Astrocyte (in vitro differentiated cells and primary cell): ENCODE data around the gene PIWIL1. TPM values are rescaled to one million over a fixed set of nuclear protein-coding genes. Genes with fewer than 3 reads are reported as not detected.

ENCODE experiments used
- DNase-seq: peaks from one replicate; pipeline ENCODE4 v3.0.0-alpha.2; 2010; ENCODE audit warnings: low read depth
- FAIRE-seq: peaks from 2 replicates; lab custom pipeline; 2011; peaks lifted over from hg19 to GRCh38; lab: Jason Lieb, UNC
- H2AFZ ChIP-seq: 2 replicates; pipeline ENCODE4 v1.6.0; 2012; ENCODE audit warnings: low read depth, low read length, inconsistent platforms
- H3K27ac ChIP-seq: 2 replicates; pipeline ENCODE4 v1.5.1; 2011; ENCODE audit warnings: low read depth, low read length, inconsistent platforms
- H3K27me3 ChIP-seq: 2 replicates; pipeline ENCODE4 v1.6.0; 2011; ENCODE audit warnings: low read length, inconsistent platforms; ENCODE audit not compliant: insufficient read depth
- H3K36me3 ChIP-seq: 2 replicates; pipeline ENCODE4 v1.5.1; 2011; ENCODE audit warnings: low read length, inconsistent platforms; ENCODE audit not compliant: insufficient read depth
- H3K4me1 ChIP-seq: 2 replicates; pipeline ENCODE4 v1.5.1; 2011; ENCODE audit warnings: low read length, inconsistent platforms; ENCODE audit not compliant: insufficient read depth
- H3K4me2 ChIP-seq: 2 replicates; pipeline ENCODE4 v1.6.0; 2012; ENCODE audit warnings: low read length, inconsistent platforms
- H3K4me3 ChIP-seq: 2 replicates; pipeline ENCODE4 v1.5.1; 2011; ENCODE audit warnings: low read depth, mild to moderate bottlenecking, low read length, inconsistent platforms; ENCODE audit not compliant: insufficient read depth
- H3K79me2 ChIP-seq: 2 replicates; pipeline ENCODE4 v1.6.0; 2012; ENCODE audit warnings: mild to moderate bottlenecking, low read length, inconsistent platforms; ENCODE audit not compliant: insufficient read depth
- H3K9ac ChIP-seq: 2 replicates; pipeline ENCODE4 v1.6.0; 2012; ENCODE audit warnings: mild to moderate bottlenecking, low read length, inconsistent platforms
- H3K9me3 ChIP-seq: 2 replicates; pipeline ENCODE4 v1.5.1; 2012; ENCODE audit warnings: low read depth, mild to moderate bottlenecking, low read length, inconsistent platforms; ENCODE audit not compliant: insufficient read depth
- H4K20me1 ChIP-seq: 2 replicates; pipeline ENCODE4 v1.6.0; 2012; ENCODE audit warnings: low read length, inconsistent platforms; ENCODE audit not compliant: insufficient read depth
- H3K27ac Mint-ChIP-seq: one replicate; pipeline ENCODE4 v1.8.0; 2021; ENCODE audit warnings: mild to moderate bottlenecking, mixed read lengths; ENCODE audit not compliant: unreplicated experiment
- H3K27me3 Mint-ChIP-seq: one replicate; pipeline ENCODE4 v1.8.0; 2021; ENCODE audit warnings: low read depth, mixed read lengths; ENCODE audit not compliant: unreplicated experiment
- H3K36me3 Mint-ChIP-seq: one replicate; pipeline ENCODE4 v1.8.0; 2021; ENCODE audit warnings: low read depth, mixed read lengths; ENCODE audit not compliant: unreplicated experiment
- H3K4me1 Mint-ChIP-seq: one replicate; pipeline ENCODE4 v1.8.0; 2021; ENCODE audit warnings: low read depth, mixed read lengths; ENCODE audit not compliant: unreplicated experiment
- H3K4me3 Mint-ChIP-seq: one replicate; pipeline ENCODE4 v1.8.0; 2021; ENCODE audit warnings: mild to moderate bottlenecking, moderate library complexity, mixed read lengths; ENCODE audit not compliant: unreplicated experiment
- H3K9me3 Mint-ChIP-seq: one replicate; pipeline ENCODE4 v1.8.0; 2021; ENCODE audit warnings: mild to moderate bottlenecking, mixed read lengths; ENCODE audit not compliant: unreplicated experiment
- EZH2 ChIP-seq: IDR thresholded peaks from 2 replicates; pipeline ENCODE4 v1.6.1; 2012; ENCODE audit warnings: mild to moderate bottlenecking, low read length, inconsistent platforms; ENCODE audit not compliant: insufficient read depth
- total RNA-seq: library from RNA; stranded (reverse); gene quantifications from 2 replicates; pipeline ENCODE4 v1.2.1, GENCODE V29; 2021
- TF ChIP-seq, protein P1 (sequence below): IDR thresholded peaks from 2 replicates; pipeline ENCODE4 v1.5.1; 2011; ENCODE audit warnings: low read depth, mild to moderate bottlenecking, inconsistent platforms, low read length, moderate library complexity; ENCODE audit not compliant: insufficient read depth

PIWIL1 gene
- total RNA-seq, 1 donor from 2014 or later: not detected

DNA sequence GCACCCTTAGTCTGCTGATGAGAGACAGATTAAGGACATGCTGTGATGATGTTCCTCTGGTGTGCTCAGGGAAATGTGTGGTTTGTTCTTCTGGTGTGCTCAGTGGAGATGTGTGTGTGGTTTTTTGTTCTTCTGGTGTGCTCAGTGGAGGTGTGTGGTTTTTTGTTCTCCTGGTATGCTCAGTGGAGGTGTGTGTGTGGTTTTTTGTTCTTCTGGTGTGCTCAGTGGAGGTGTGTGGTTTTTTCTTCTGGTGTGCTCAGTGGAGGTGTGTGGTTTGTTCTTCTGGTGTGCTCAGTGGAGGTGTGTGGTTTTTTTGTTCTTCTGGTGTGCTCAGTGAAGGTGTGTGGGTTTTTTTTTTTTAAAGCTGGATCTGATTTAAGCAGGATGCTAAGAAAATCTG lies 15.4 kb downstream of the PIWIL1 start:
- Histone ChIP-seq H3K27ac (no peak overlapping the region), H3K9me3 (no peaks in the 10 kb centered on the region), H3K36me3 (no peaks in the 10 kb centered on the region), H3K4me3 (no peak overlapping the region), H2AFZ (no peak overlapping the region), H3K4me1 (no peaks in the 10 kb centered on the region), H3K9ac (no peak overlapping the region), H4K20me1 (no peaks in the 10 kb centered on the region), H3K79me2 (no peaks in the 10 kb centered on the region), H3K4me2 (no peak overlapping the region), H3K27me3 (no peaks in the 10 kb centered on the region)
- TF ChIP-seq, protein P1, sequence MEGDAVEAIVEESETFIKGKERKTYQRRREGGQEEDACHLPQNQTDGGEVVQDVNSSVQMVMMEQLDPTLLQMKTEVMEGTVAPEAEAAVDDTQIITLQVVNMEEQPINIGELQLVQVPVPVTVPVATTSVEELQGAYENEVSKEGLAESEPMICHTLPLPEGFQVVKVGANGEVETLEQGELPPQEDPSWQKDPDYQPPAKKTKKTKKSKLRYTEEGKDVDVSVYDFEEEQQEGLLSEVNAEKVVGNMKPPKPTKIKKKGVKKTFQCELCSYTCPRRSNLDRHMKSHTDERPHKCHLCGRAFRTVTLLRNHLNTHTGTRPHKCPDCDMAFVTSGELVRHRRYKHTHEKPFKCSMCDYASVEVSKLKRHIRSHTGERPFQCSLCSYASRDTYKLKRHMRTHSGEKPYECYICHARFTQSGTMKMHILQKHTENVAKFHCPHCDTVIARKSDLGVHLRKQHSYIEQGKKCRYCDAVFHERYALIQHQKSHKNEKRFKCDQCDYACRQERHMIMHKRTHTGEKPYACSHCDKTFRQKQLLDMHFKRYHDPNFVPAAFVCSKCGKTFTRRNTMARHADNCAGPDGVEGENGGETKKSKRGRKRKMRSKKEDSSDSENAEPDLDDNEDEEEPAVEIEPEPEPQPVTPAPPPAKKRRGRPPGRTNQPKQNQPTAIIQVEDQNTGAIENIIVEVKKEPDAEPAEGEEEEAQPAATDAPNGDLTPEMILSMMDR: no peak
- no peak for TF ChIP-seq EZH2
- peaks cover 9% of the 10 kb centered on the region for H3K9me3 Mint-ChIP-seq
- H3K4me3 Mint-ChIP-seq: no peak overlapping the region
- no peaks in the 10 kb centered on the region for H3K36me3 Mint-ChIP-seq
- no peaks in the 10 kb centered on the region for H3K27me3 Mint-ChIP-seq
- H3K4me1 Mint-ChIP-seq: no peaks in the 10 kb centered on the region
- FAIRE-seq: no peak
- no peak overlapping the region for H3K27ac Mint-ChIP-seq
- DNase-seq: no peak

DNA sequence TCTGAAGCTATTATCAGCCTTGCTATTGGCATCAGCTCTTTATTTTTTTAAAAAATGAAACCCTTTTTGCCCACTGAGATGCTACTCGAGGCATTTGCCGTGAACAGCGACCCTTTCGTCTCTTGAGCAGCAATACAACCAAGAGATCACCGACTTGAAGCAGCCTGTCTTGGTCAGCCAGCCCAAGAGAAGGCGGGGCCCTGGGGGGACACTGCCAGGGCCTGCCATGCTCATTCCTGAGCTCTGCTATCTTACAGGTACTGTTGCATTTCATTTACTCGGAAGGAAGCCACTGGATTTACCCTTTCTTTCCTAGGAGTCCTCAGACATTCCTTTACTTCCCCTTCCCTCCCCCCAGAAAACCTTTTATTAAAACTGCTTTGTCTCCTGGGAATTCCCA lies 16.7 kb downstream of the PIWIL1 start:
- Histone ChIP-seq H3K36me3 (no peaks in the 10 kb centered on the region), H3K4me1 (no peaks in the 10 kb centered on the region), H3K9me3 (no peaks in the 10 kb centered on the region), H3K4me2 (no peak overlapping the region), H4K20me1 (no peaks in the 10 kb centered on the region), H2AFZ (no peak overlapping the region), H3K27me3 (no peaks in the 10 kb centered on the region), H3K79me2 (no peaks in the 10 kb centered on the region), H3K4me3 (no peak overlapping the region), H3K27ac (no peak overlapping the region), H3K9ac (no peak overlapping the region)
- Mint-ChIP-seq H3K4me1 (no peaks in the 10 kb centered on the region), H3K27ac (no peak overlapping the region), H3K36me3 (no peaks in the 10 kb centered on the region), H3K9me3 (peaks cover 12% of the 10 kb centered on the region), H3K4me3 (no peak overlapping the region), H3K27me3 (no peaks in the 10 kb centered on the region)
- DNase-seq: no peak
- FAIRE-seq: no peak
- TF ChIP-seq, protein P1: no peak
- no peak for TF ChIP-seq EZH2

DNA sequence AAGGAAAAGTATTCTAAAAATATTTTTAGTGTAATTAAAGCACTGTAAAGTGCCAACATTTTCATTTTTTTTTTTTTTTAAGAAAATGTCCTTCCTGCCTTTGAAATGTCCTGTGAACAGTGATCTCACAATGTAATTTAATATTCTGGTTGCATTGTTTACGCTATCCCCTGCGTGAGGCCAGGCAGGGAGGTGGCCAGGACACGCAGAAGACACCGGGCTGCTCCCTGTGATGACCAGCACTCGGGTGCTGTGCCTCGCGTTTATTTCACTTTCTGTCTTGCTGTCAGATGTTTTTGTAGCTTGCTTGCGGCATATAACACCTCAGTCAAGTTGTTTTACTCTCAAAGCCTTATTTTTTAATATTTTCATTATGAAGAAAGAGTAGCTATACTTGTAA lies 18.5 kb downstream of the PIWIL1 start:
- H3K27ac ChIP-seq: no peak overlapping the region
- H3K4me1 ChIP-seq: no peaks in the 10 kb centered on the region
- H3K79me2 ChIP-seq: no peaks in the 10 kb centered on the region
- H3K27me3 Mint-ChIP-seq: no peaks in the 10 kb centered on the region
- no peaks in the 10 kb centered on the region for H4K20me1 ChIP-seq
- H3K27ac Mint-ChIP-seq: no peak overlapping the region
- no peaks in the 10 kb centered on the region for H3K36me3 ChIP-seq
- TF ChIP-seq EZH2: no peak
- TF ChIP-seq, protein P1: no peak
- no peak overlapping the region for H3K4me3 Mint-ChIP-seq
- no peak overlapping the region for H3K4me2 ChIP-seq
- no peak overlapping the region for H2AFZ ChIP-seq
- FAIRE-seq (no peak), DNase-seq (no peak)
- H3K4me1 Mint-ChIP-seq: no peaks in the 10 kb centered on the region
- H3K9me3 Mint-ChIP-seq: peaks cover 12% of the 10 kb centered on the region
- no peaks in the 10 kb centered on the region for H3K36me3 Mint-ChIP-seq
- H3K27me3 ChIP-seq: no peaks in the 10 kb centered on the region
- no peak overlapping the region for H3K9ac ChIP-seq
- H3K4me3 ChIP-seq: no peak overlapping the region
- no peaks in the 10 kb centered on the region for H3K9me3 ChIP-seq
